Activated naive CD8-positive, alpha-beta T cell treated with anti-CD3 and anti-CD28 coated beads, Interleukin-2, amount 10 ng/mL, durations not matched to agents 7 days and 5 days (primary cell): ENCODE measurements around the gene RNH1. TPM values are rescaled to one million over a fixed set of nuclear protein-coding genes. Genes with fewer than 3 reads are reported as not detected.

Experiments
- total RNA-seq, 2 experiments: library from RNA; stranded (reverse); gene quantifications; one replicate each; pipeline ENCODE4 v1.2.3, GENCODE V29; 2021

Gene RNH1
- total RNA-seq, 2 experiments from 2014 or later = 88.9 to 93.2 TPM

Other genes with a start within 250 kb of the RNH1 start
- gene NLRP6, start 228.8 kb downstream of the RNH1 start, total RNA-seq = 10 to 100 TPM; 32.1 to 34.0 TPM
- 100 to 1,000 TPM; 641 to 664 TPM for gene PGGHG, start 218.1 kb downstream of the RNH1 start, total RNA-seq
- not detected for gene IFITM5, start 207.7 kb downstream of the RNH1 start, total RNA-seq
- 1,000 to 10,000 TPM; 1,890 to 1,949 TPM for gene IFITM2, start 199.4 kb downstream of the RNH1 start, total RNA-seq
- gene IFITM1, start 193.2 kb downstream of the RNH1 start, total RNA-seq = 1,000 to 10,000 TPM; 1,182 to 1,374 TPM
- 100 to 1,000 TPM; 258 to 267 TPM for gene IFITM3, start 186.4 kb downstream of the RNH1 start, total RNA-seq
- gene B4GALNT4, start 137.7 kb downstream of the RNH1 start, total RNA-seq = 1 to 10 TPM; 1.1 TPM
- gene PKP3, start 113.0 kb downstream of the RNH1 start, total RNA-seq = under 1 TPM; 0.30 to 0.45 TPM
- gene SIGIRR, start 92.2 kb downstream of the RNH1 start, total RNA-seq = 100 to 1,000 TPM; 273 to 276 TPM
- 100 to 1,000 TPM; 115 to 122 TPM for gene ANO9, start 65.2 kb downstream of the RNH1 start, total RNA-seq
- 10 to 100 TPM; 27.6 to 27.8 TPM for gene PTDSS2, start 57.0 kb downstream of the RNH1 start, total RNA-seq
- gene HRAS, start 28.3 kb upstream of the RNH1 start, total RNA-seq = 10 to 100 TPM; 47.6 to 49.9 TPM
- gene LRRC56, start 30.3 kb upstream of the RNH1 start, total RNA-seq = 1 to 10 TPM; 4.3 to 4.7 TPM
- 1 to 10 TPM; 2.5 to 2.7 TPM for gene LMNTD2, start 53.5 kb upstream of the RNH1 start, total RNA-seq
- gene RASSF7, start 53.7 kb upstream of the RNH1 start, total RNA-seq = 10 to 100 TPM; 36.5 to 41.0 TPM
- 10 to 100 TPM; 55.4 to 58.9 TPM for gene PHRF1, start 69.2 kb upstream of the RNH1 start, total RNA-seq
- gene IRF7, start 108.7 kb upstream of the RNH1 start, total RNA-seq = 100 to 1,000 TPM; 160 to 165 TPM
- not detected for gene CDHR5, start 117.7 kb upstream of the RNH1 start, total RNA-seq
- not detected for gene SCT, start 119.9 kb upstream of the RNH1 start, total RNA-seq
- gene DRD4, start 130.0 kb upstream of the RNH1 start, total RNA-seq = under 1 TPM; 0.51 to 0.72 TPM
- 10 to 100 TPM; 33.1 to 36.0 TPM for gene DEAF1, start 188.0 kb upstream of the RNH1 start, total RNA-seq
- gene TMEM80, start 188.6 kb upstream of the RNH1 start, total RNA-seq = 10 to 100 TPM; 38.9 to 39.7 TPM
- gene EPS8L2, start 199.0 kb upstream of the RNH1 start, total RNA-seq = 10 to 100 TPM; 19.0 to 24.5 TPM
- 100 to 1,000 TPM; 199 to 206 TPM for gene TALDO1, start 240.2 kb upstream of the RNH1 start, total RNA-seq